HTR-8/SVneo (cell line): ENCODE results near the gene DENND2D.

ENCODE experiments used
- DNase-seq: peaks from one replicate; pipeline ENCODE4 v3.0.0; 2011; ENCODE audit warnings: low spot score, mixed read lengths; ENCODE audit not compliant: insufficient read length
- FAIRE-seq: peaks from 2 replicates; lab custom pipeline; 2011; peaks lifted over from hg19 to GRCh38; lab: Jason Lieb, UNC

DENND2D gene

DNA sequence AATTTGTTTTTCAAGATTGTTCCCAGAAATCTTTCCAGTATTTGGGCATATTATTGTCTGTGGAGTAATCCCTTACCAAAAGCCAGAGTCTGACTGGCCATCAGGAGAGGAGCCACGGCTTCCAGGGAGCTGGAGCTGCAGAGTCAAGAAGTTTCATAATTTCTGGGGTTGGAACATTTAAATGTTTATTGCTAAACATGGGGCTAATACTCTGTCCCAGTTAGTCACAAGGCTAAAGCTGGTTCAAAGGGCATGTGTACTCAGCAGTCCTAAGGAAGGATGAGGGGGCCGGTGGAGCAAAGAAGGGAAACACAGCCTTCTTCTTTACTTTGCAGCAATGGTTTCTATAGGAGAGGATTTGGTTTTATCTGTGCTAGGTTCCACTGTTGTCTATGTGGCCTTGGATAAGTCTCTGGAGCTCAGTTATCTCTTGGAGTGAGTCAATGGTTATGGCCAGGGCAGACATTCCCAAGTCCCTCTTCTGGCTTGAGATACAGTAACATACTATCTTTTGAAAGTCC is 9.5 kb downstream of the DENND2D start:
- no peak for FAIRE-seq
- DNase-seq, result no peak

DNA sequence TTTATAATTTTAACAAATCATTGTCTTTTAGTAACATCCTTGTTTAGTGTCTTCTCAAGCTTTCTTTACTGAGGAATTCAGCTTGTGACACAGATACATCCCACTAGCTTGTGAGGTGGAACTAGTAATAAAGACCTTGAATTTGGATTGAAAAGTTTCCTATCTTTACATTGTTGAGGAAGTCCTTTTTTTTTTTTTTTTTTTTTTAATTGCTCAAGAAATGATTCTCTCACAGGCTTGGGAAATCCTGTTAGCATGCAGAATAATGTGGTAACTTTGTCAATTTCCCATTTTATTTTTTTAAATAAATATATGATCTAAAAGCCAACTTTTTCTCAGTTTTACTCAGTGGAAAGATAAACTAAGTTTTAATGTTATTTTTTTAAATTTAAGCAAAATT is 15.8 kb downstream of the DENND2D start:
- FAIRE-seq (no peak), DNase-seq (no peak)

DNA sequence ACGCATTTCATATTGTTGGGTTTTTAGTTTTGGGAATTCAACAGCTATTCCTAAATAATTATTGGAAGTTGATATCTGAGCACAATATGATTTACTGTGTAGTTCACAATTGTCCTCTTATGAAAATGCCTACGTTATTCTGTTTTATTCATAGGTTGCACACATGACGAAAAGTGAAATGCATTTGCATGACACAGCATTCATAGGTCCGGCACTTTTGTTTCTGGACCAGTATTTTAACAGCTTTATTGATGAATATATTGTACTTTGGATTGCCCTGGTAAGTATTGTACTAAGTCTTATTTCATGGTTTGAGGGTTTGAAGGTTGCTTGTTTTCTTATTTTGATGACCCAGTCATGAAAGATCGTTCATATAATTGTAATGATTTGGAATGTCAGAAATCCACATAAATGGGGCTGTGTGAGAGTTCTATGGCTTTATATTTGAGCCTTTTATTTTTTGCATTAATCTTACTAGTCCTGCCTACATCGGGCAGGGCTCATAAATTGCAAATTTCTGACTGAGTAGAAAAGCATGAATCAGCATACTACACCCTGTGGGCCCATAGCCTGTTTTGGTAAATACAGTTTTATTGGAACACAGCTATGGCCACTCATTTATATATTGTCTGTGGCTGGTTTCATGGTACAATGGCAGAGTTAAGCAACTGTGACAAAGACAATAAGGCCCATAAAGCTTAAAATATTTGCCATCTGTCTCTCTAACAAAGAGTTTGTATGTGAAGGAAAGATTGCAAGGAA is 17.0 kb downstream of the DENND2D start:
- DNase-seq (no peak), FAIRE-seq (no peak)

DNA sequence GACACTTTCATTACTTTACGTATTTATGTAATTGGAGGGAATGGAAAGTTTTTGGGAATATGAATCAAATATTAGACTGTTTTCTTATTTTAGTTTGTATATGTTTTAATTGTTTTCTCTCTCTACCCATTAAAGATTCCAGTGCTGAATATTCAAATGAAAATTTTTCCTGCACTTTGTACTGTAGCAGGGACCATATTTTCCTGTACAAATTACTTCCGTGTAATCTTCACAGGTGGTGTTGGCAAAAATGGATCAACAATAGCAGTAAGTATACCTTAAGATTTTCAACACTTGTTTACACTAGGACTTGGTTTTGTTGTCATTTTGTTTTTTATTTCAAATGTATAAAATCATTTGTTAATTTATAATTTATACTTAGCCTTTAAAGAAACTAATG is 18.4 kb downstream of the DENND2D start:
- no peak for DNase-seq
- no peak for FAIRE-seq

DNA sequence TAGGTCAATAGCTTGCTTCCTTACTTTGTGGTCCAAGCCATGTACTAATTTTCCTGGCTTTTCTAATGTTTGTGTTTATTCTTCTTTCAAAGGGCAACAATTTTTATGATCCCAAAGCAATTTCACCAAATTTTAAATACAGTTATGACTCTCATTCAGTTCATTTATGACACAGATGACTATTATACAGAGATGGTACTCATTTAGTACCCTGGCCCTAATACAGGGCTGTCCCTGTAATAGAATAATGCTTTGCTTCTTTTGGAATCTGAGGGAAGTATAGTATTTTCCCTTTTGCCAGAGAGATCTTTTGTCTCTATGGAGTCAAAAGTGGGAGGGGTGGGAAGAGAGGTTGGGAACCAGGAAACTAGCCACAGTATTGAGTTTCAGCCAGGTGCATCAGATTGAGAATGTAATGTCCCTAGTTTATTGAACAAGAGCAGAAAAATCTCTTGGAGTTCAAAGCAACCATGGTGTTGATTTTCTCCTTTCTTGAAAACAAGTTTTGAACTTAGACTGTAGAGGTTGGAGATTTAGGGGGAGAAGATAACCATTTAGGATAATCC is 20.4 kb downstream of the DENND2D start:
- FAIRE-seq (no peak), DNase-seq (no peak)

DNA sequence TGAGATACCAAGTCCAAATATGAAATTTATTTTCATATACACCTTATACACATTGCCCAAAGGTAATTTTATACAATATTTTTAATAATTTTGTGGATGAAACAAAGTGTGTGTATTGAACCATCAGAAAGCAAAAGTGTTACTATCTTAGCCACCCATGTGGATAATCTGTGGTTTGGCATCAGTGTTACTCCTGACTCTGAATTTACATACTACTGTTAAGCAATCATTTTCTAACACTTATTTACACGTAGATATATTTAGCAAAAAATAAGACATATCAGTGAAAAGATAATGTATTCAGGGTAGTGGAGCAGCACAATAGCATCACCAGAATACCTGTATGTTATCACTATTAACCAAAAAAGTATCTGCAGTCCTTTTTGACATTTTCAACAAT is 23.8 kb downstream of the DENND2D start:
- FAIRE-seq (no peak), DNase-seq (no peak)

DNA sequence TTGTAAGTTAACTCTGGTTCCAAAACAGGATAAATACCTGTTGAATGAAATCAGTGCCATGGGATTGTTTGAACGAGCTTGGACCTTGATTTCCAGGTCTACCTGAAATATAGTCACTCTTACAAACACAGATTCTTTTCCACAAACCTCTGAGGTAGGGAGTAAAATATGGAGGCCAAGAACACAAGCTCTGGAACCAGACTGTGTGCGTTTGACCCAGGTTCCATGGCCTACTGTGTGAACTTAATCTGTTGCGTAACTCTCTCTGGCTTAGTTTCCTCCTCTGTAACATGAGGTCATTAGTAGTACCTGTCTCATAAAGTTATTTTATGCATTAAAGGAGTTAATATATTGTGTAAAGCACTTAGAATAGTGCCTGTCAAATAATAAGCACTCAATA is 25.1 kb downstream of the DENND2D start:
- FAIRE-seq (no peak), DNase-seq (no peak)

DNA sequence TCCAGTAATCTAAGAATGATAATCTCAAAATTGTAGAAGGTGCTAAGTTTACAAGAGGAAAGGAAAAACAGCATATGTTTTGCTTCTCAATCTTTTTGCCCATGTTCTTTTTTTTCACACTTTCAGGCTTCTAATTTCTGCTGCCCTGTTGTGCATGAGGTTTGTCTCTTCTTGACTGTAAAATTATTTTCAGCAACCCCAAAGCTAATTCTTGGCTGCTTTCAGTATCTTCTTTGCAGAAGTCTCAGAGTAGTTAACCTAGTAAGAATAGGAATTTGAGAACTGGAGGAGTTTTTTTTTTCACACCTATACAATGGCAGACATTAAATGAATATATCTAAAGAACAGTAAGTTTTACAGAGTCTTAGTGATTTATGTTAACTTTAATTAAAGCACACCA is 26.4 kb downstream of the DENND2D start:
- DNase-seq, result no peak
- no peak for FAIRE-seq

DNA sequence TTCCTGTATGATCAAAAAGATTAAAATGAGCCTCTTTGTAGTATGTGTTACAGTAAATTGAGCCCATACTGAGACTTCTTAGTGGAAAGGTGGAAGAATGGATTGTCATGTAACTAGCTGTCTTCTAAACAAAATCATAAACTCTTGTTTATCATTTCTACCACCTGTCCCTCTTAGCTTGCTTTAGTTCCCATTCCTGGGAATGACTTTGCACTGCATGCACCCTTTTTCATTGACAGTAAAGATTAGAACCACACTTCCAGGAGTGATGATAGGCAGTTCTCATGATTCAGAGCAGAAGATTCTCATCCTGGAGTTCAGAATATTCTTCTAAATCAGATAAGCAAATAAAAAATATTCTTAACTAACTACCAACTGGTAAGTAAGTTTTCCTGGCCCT is 28.0 kb downstream of the DENND2D start:
- no peak for FAIRE-seq
- no peak for DNase-seq

DNA sequence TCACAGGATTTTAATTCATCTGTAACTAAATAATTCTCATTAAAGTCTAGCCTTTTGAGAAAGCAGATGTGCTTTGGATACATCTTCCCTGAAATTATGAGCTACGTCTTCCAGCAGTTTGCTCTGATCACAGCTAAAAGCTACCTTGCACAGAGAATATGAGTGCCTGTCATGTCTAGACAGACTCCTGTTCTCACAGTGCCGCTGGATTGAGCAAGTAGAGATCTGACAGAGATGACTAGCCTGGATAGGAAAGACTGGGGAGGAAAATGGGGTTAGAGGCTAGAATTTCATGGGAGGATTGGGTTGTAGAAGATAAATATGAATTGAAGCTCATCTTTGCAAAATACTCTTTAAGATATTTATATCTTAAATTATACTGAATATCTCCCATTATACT is 36.3 kb downstream of the DENND2D start:
- no peak for DNase-seq
- no peak for FAIRE-seq

DNA sequence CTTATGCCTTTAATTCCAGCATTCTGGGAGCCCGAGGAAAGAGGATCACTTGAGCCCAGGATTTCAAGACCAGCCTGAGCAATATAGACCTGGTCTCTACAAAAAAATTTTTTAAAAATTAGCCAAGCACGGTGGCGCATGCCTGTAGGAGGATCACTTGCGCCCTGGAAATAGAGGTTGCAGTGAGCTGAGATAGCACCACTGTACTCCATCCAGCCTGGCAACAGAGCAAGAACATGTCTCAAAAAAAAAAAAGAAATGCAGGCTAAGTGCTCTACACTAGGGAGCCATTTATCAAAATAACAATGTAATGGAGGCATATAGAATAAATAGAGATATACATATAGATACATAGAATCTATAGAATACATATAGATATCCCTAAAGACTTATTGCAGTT is 37.1 kb downstream of the DENND2D start:
- DNase-seq, result no peak
- no peak for FAIRE-seq

DNA sequence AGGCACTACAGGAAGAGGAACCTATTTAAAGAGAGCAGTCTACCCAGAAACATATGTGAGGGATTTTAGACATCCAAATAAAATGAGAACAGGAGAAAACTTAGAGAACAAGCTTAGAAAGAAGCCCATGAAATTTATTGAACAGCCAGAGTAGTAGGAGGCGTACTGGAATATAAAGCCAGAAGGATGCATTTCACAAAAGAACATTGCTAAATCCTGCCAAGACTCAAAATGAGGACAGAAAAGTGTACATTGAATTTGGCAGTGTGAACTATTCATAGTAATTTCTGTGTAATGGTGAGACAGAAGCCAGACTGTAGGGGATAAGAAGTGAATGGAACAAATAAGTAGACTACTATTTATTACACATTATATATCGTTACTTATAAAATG is 38.0 kb downstream of the DENND2D start:
- DNase-seq (no peak), FAIRE-seq (no peak)

DNA sequence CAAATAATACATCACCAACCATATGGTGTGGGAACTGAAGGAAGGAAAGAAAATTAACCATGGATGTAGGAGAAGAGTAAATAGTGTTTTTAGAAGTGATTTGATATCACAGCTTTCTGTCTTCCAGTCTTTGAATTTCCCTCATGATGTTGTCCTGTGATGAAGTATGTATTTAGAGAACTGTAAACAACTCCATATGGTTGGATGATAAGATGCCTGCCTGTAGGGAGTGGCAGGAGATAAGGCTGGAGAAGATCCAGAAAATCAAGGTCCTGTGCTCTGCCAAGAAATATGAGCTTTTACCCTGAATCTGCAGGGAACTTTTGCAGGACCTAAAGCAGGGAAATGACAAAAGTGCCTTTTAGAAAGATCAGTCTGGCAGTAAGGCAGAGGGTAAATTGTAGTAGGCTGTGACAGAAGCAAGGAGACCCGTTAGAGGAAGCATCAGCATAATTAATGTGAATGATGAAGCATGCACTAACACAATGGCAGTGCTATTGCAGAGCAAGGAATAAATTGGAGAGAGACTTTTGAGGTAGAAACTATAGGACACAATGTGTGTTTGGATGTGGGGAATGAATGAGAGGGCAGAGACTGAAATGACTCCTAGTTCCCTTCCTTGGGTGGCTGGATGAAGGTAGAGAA is 38.5 kb downstream of the DENND2D start:
- FAIRE-seq, result no peak
- DNase-seq, result no peak

DNA sequence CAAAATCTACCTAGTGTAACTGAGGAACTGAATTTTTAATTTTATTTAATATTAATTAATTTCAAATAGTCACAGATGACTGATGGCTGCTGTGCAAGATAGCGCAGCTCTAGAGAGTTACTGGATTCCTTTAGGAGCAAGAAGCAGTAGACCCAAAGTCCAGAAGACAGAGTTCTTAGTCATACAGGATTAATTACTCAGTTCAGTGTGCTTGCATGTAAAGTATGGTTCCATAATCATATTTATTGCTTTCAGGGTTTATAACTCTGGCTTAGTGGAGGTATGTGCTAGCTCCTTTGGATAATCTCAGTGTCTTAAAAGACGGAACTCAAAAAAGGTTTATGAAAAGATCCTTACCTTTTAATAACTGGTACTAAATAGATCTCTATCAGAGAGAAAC is 43.0 kb downstream of the DENND2D start:
- FAIRE-seq, result no peak

DNA sequence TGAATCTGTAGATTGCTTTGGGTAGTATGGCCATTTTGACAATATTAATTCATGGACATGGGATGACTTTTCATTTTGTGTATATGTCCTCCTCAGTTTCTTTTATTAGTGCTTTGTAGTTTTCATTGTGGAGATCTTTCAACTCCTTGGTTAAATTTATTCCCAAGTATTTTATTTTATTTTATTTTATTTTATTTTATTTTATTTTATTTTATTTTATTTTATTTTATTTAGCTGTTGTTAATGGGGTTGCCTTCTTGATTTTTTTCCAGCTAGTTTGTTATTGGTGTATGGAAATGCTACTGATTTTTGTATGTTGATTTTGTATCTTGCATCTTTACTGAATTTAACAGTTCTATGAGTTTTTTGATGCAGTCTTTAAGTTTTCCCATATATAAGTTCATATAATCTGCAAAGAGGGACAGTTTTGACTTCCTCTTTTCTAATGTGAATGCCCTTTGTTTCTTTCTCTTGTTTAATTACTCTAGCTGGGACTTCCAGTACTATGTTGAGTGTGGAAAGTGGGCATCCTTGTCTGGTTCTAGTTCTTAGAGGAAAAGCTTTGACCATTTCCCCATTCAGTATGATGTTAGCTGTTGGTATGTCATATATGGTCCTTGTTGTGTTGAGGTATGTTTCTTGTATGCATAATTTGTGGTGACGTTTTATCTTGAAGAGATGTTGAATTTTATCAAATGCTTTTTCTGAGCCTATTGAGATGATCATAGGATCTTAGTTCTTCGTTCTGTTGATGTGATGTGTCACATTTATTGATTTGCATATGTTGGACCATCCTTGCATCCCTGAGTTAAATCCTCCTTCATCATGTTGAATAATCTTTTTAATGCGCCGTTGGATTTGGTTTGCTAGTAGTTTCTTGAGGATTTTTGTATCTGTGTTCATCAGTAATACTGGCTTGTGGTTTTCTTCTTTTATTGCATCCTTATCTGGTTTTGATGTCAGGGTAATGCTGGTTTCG is 46.1 kb downstream of the DENND2D start:
- FAIRE-seq, result no peak
- no peak for DNase-seq

More for the DNA sequence above, 43.0 kb downstream of the DENND2D start:
- no peak for DNase-seq

DNA sequence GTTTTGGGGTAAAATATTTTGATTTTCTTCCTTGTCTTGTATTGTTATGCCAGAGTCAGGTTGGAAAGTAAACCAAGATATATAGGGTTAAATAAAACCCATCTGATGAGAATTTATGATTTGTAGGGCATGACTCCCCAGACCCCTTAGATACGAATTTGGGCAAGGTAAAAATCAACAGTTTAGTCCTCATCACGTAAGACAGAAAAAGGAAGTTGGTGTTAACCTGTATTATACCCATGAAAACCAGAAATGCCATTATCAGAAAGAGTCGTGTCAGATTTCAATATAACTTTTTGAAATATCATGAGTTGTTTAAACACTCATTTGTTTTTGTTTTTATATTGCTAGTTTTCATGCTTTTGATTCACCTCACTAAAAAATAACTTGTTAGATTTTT is 48.6 kb downstream of the DENND2D start:
- no peak for DNase-seq
- no peak for FAIRE-seq

DNA sequence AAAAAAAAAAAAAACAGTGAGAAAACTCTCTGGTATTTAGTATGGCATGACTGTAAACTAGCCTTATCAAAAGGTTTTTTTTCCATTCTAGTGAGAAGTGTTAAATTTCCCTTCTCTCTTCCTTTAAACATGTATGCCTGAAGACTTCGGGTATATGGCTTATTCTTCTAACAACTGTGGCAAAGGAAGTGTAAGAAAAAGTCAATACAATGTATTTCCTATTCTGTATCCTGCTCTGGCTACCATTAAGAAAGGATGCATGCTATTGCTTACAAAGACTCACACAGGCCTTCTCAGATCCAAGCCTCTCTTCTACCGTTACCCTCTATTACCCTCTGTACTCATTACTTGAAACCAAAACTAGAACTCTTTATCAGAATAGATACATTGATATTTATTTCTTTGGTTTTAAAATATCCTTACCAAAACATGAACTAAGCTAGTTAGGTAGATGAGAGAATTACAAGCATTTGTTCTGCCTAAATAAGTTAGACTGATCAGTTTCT is 52.0 kb downstream of the DENND2D start:
- no peak for DNase-seq
- no peak for FAIRE-seq

DNA sequence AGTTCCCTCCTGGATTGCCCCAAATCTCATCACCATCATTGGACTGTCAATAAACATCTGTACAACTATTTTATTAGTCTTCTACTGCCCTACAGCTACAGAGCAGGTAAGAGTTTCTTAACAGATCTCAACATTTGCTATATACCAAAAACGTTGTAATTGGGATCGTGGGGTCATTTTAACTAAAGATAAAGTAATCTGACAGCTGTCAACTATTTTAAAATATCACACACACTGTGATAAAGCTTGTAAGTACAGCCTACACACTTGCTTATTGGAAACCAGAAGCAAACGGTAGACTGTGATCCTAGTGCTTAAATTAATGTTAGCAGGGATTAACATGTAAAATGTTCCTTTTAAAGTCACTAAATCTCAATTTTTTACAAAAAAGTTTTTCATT is 52.5 kb downstream of the DENND2D start:
- DNase-seq (no peak), FAIRE-seq (no peak)

DNA sequence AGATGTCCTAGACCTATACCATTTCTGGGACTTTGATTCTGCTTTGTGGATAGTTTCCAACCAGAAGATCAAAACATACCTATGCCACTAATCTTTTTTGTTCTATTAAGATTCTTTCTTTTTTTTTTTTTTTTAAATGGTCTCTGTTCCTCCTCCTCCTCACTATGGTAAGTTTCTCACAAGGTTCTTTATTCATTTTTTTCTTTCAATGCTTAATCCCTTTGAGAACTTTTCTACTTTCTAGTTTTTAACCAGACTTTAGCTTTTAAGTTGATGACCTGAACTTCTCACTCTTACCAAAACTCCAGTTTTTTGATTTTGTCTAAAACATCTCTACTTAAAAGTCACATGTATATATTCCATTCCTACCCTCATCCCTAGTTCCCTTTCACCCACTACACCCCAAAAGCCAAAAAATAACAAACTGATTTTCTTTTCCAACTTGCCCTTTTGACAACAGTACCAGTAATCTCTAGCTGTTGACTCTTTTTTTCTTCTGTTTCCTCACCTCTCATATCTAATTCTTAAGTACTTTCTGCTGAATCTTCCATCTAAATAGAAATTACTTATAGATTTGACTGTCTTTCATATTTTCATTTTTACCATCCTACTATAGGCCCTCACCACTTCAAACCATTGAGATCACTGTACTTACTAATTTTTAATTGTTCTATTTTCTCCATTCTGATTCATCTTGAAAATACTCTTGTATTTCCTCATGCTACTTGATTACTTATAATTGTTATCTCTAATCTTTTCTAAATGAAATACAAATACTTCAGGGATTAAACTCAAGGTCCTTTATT is 54.3 kb downstream of the DENND2D start:
- DNase-seq (no peak), FAIRE-seq (no peak)
